HepG2 (cell line): ENCODE measurements around the gene UNC5A. TPM values are rescaled to one million over a fixed set of nuclear protein-coding genes. Genes with fewer than 3 reads are reported as not detected.

Experiments used
- AGO2 ChIP-seq: fragments of 200-400 bp; formaldehyde crosslinking; optimal IDR thresholded peaks from 2 replicates; pipeline ENCODE3; 2017; ENCODE audit warnings: mild to moderate bottlenecking, low read depth, low read length, moderate library complexity
- CBFB ChIP-seq: sonication (generic); formaldehyde crosslinking; IDR thresholded peaks from 2 replicates; pipeline ENCODE4 v1.4.0; 2020; ENCODE audit warnings: missing genetic modification reagents
- GMEB2 ChIP-seq: IDR thresholded peaks from 2 replicates; pipeline ENCODE4 v1.6.1; 2016; ENCODE audit warnings: missing biosample characterization, missing genetic modification reagents, low read depth
- HIC2 ChIP-seq: sonication (generic); formaldehyde crosslinking; IDR thresholded peaks from 2 replicates; pipeline ENCODE4 v1.9.0; 2022; ENCODE audit warnings: low read depth, missing genetic modification reagents
- KAT8 ChIP-seq: IDR thresholded peaks from 2 replicates; pipeline ENCODE4 v1.6.1; 2016; ENCODE audit warnings: missing genetic modification reagents, missing compliant biosample characterization
- KDM5B ChIP-seq: sonication (generic); formaldehyde crosslinking; IDR thresholded peaks from 2 replicates; pipeline ENCODE4 v1.4.0; 2020; ENCODE audit warnings: missing genetic modification reagents, mild to moderate bottlenecking, borderline replicate concordance
- NFKB2 ChIP-seq: sonication (generic); formaldehyde crosslinking; IDR thresholded peaks from 2 replicates; pipeline ENCODE4 v1.4.0; 2020; ENCODE audit warnings: missing genetic modification reagents, borderline replicate concordance
- PPARG ChIP-seq: conservative IDR thresholded peaks from 2 replicates; pipeline ENCODE4 v1.6.1; 2016; ENCODE audit warnings: missing biosample characterization, missing genetic modification reagents
- PRDM15 ChIP-seq: sonication (generic); formaldehyde crosslinking; IDR thresholded peaks from 2 replicates; pipeline ENCODE4 v1.4.0; 2020; ENCODE audit warnings: missing genetic modification reagents
- PREB ChIP-seq: sonication (generic); formaldehyde crosslinking; IDR thresholded peaks from 2 replicates; pipeline ENCODE4 v1.4.0; 2020; ENCODE audit warnings: missing genetic modification reagents
- SRSF4 ChIP-seq: fragments of 200-400 bp; formaldehyde crosslinking; IDR thresholded peaks from one replicate; pipeline ENCODE4 v1.6.1; 2018; ENCODE audit warnings: mild to moderate bottlenecking, low read depth, low read length, moderate library complexity; ENCODE audit not compliant: poor library complexity, severe bottlenecking
- polyA plus RNA-seq, 8 experiments: library from polyadenylated mRNA; depleted of rRNA in 3 of 8; stranded (reverse) in 7 of 8; unstranded in 1 of 8; fragments of >200 nt; fragmentation: Illumina TruSeq in 4 of 8; extraction: Trizol in 4 of 8; gene quantifications; 2 replicates each; pipeline versions ENCODE4 v1.2.1 to v1.2.3, GENCODE V29; 2011 to 2016; ENCODE audit warnings: low read depth in 4 of 8, missing spikeins in 1 of 8, mixed read lengths in 1 of 8; ENCODE audit not compliant: insufficient read depth in 1 of 8
- total RNA-seq, 5 experiments: library from RNA; depleted of rRNA; stranded (reverse); fragments of >200 nt; fragmentation: Illumina TruSeq; extraction: Trizol; gene quantifications; 2 replicates each; pipeline ENCODE4 v1.2.3, GENCODE V29; 2016; ENCODE audit warnings: low read depth in 1 of 5
- TF ChIP-seq, protein P1 (sequence below): IDR thresholded peaks from 2 replicates; pipeline ENCODE4 v1.6.1; 2016; ENCODE audit warnings: missing compliant biosample characterization, missing genetic modification reagents, borderline replicate concordance
- TF ChIP-seq, protein P2 (sequence below): sonication (generic); formaldehyde crosslinking; IDR thresholded peaks from 2 replicates; pipeline ENCODE4 v1.8.1; 2023; ENCODE audit warnings: missing genetic modification reagents, mild to moderate bottlenecking, borderline replicate concordance
- TF ChIP-seq, protein P3 (sequence below): sonication (generic); formaldehyde crosslinking; IDR thresholded peaks from 2 replicates; pipeline ENCODE4 v1.5.0; 2020; ENCODE audit warnings: mild to moderate bottlenecking, missing genetic modification reagents, moderate library complexity
- TF ChIP-seq, protein P4 (sequence below): sonication (generic); formaldehyde crosslinking; conservative IDR thresholded peaks from 2 replicates; pipeline ENCODE4 v1.4.0; 2020; ENCODE audit warnings: missing genetic modification reagents

UNC5A gene
- total and polyA plus RNA-seq, 2 of the 13 experiments (the other 11 are each of a cell fraction or from before 2014, with no cell fraction given), result not detected

DNA sequence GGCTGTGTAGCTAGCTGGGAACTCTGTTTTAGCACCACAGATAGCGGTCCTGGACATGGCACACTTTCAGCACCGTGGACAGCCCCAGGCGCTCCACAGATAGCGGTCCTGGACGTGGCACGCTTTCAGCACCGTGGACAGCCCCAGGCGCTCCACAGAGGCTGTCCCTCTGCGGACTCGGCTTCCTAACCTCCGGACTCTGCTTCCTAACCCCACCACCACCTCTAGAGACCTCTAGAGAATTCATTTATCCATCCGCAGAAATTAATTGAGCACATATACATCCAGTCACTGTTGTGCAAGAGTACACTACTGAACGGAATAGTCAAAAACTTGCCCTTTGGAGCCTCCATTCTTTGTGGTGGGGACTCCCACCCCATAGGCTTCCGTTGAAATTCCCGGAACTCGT, 27.4 kb downstream of the UNC5A start (continued):
- TF ChIP-seq PRDM15 (CRISPR knock-in tag) (peak; percentile 94), CBFB (CRISPR knock-in tag) (peak; percentile 97), KAT8 (CRISPR knock-in tag) (peak; percentile 98), GMEB2 (CRISPR knock-in tag) (peak; percentile 57; the same call in 1 of the 2 replicates), PPARG (CRISPR knock-in tag) (peak; percentile 98), SRSF4 (no peak), HIC2 (peak; percentile 95), AGO2 (no peak), PREB (CRISPR knock-in tag) (peak; percentile 100), KDM5B (CRISPR knock-in tag) (peak; percentile 100), NFKB2 (CRISPR knock-in tag) (peak; percentile 100)
- TF ChIP-seq, protein P1, sequence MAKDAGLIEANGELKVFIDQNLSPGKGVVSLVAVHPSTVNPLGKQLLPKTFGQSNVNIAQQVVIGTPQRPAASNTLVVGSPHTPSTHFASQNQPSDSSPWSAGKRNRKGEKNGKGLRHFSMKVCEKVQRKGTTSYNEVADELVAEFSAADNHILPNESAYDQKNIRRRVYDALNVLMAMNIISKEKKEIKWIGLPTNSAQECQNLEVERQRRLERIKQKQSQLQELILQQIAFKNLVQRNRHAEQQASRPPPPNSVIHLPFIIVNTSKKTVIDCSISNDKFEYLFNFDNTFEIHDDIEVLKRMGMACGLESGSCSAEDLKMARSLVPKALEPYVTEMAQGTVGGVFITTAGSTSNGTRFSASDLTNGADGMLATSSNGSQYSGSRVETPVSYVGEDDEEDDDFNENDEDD (CRISPR knock-in tag), result peak; percentile 88
- TF ChIP-seq, protein P2, sequence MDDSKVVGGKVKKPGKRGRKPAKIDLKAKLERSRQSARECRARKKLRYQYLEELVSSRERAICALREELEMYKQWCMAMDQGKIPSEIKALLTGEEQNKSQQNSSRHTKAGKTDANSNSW, result peak; percentile 100
- TF ChIP-seq, protein P3, sequence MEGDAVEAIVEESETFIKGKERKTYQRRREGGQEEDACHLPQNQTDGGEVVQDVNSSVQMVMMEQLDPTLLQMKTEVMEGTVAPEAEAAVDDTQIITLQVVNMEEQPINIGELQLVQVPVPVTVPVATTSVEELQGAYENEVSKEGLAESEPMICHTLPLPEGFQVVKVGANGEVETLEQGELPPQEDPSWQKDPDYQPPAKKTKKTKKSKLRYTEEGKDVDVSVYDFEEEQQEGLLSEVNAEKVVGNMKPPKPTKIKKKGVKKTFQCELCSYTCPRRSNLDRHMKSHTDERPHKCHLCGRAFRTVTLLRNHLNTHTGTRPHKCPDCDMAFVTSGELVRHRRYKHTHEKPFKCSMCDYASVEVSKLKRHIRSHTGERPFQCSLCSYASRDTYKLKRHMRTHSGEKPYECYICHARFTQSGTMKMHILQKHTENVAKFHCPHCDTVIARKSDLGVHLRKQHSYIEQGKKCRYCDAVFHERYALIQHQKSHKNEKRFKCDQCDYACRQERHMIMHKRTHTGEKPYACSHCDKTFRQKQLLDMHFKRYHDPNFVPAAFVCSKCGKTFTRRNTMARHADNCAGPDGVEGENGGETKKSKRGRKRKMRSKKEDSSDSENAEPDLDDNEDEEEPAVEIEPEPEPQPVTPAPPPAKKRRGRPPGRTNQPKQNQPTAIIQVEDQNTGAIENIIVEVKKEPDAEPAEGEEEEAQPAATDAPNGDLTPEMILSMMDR (CRISPR knock-in tag), result peak; percentile 27; the same call in 1 of the 2 replicates
- TF ChIP-seq, protein P4, sequence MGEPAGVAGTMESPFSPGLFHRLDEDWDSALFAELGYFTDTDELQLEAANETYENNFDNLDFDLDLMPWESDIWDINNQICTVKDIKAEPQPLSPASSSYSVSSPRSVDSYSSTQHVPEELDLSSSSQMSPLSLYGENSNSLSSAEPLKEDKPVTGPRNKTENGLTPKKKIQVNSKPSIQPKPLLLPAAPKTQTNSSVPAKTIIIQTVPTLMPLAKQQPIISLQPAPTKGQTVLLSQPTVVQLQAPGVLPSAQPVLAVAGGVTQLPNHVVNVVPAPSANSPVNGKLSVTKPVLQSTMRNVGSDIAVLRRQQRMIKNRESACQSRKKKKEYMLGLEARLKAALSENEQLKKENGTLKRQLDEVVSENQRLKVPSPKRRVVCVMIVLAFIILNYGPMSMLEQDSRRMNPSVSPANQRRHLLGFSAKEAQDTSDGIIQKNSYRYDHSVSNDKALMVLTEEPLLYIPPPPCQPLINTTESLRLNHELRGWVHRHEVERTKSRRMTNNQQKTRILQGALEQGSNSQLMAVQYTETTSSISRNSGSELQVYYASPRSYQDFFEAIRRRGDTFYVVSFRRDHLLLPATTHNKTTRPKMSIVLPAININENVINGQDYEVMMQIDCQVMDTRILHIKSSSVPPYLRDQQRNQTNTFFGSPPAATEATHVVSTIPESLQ (CRISPR knock-in tag), result peak; percentile 100
